DOHH2 (cell line): ENCODE measurements around the gene COL18A1.

Experiments used
- CTCF ChIP-seq: fragments of 200-600 bp; sonication (generic); IDR thresholded peaks from one replicate; pipeline ENCODE4 v1.5.1; 2014; ENCODE audit warnings: antibody characterized with exemption, mild to moderate bottlenecking, low read depth, low read length; ENCODE audit not compliant: poor library complexity, severe bottlenecking
- EZH2phosphoT487 ChIP-seq: fragments of 200-600 bp; sonication (generic); IDR thresholded peaks from 2 replicates; pipeline ENCODE4 v1.6.1; 2017; ENCODE audit warnings: borderline replicate concordance, mild to moderate bottlenecking, antibody characterized with exemption, low read length, moderate library complexity, mixed read lengths

GRCh38 chr21:45445369-45445768, 40.4 kb downstream of the COL18A1 start:
- TF ChIP-seq CTCF, result no peak
- no peak for TF ChIP-seq EZH2phosphoT487
